K562 (cell line): ENCODE data around the gene C21orf58. TPM values are rescaled to one million over a fixed set of nuclear protein-coding genes. Genes with fewer than 3 reads are reported as not detected.

ENCODE experiments used
- ATAC-seq: fragments of 200-7000 bp; cut with Tn5 transposase; 3 replicates; pipeline ENCODE4 v1.9.1; 2020; ENCODE audit warnings: moderate library complexity
- BruUV-seq: library from RNA; stranded (reverse); fragments of 400-500 nt; replicated peaks from 2 replicates; lab custom pipeline; 2021; lab: Mats Ljungman, UMichigan
- CTCF ChIA-PET: fragments of 300-600 bp; formaldehyde crosslinking; extraction: SDS; loops from one replicate; lab custom pipeline; 2021; ENCODE audit warnings: low intra/inter-chr PET ratio; lab: Yijun Ruan, JAX
- POLR2A ChIA-PET: fragments of 300-600, 350-650 bp; sonication (Branson Sonifier 250); formaldehyde crosslinking; extraction: SDS; loops from one replicate; lab custom pipeline; 2021; ENCODE audit warnings: antibody characterized with exemption, inconsistent platforms; lab: Yijun Ruan, JAX
- DNase-seq, 4 experiments: peaks; one replicate each; pipeline versions ENCODE4 v3.0.0 to v3.0.0-alpha.2; 2011 to 2018; ENCODE audit warnings: low spot score in 3 of 4, mixed read lengths in 3 of 4; ENCODE audit errors: extremely low read depth in 1 of 4
- FAIRE-seq: peaks from 2 replicates; lab custom pipeline; 2011; peaks lifted over from hg19 to GRCh38; lab: Jason Lieb, UNC
- H2AFZ ChIP-seq: 2 replicates; pipeline ENCODE4 v1.6.0; 2011; ENCODE audit warnings: low read depth, low read length, control low read depth, inconsistent platforms
- H3K27ac ChIP-seq: fragments of 200-600 bp; 3 replicates; pipeline ENCODE4 v1.8.0; 2011; ENCODE audit warnings: low read depth, mild to moderate bottlenecking, control low read depth, inconsistent platforms, low read length, moderate library complexity, mixed read lengths; ENCODE audit errors: extremely low read depth
- H3K27me3 ChIP-seq, 2 experiments: fragments of 300-600 bp in 1 of 2; 2 replicates in 1 of 2; 3 replicates in 1 of 2; pipeline versions ENCODE4 v1.6.0 to v1.8.0; 2011; ENCODE audit warnings: inconsistent platforms in 2 of 2, low read length in 2 of 2, mild to moderate bottlenecking in 1 of 2, mixed read lengths in 1 of 2, moderate library complexity in 1 of 2; ENCODE audit not compliant: control insufficient read depth in 2 of 2, insufficient read depth in 2 of 2
- H3K36me3 ChIP-seq: fragments of 300-600 bp; 3 replicates; pipeline ENCODE4 v1.8.0; 2011; ENCODE audit warnings: mild to moderate bottlenecking, low read length, inconsistent platforms; ENCODE audit not compliant: control insufficient read depth, insufficient read depth
- H3K4me1 ChIP-seq, 2 experiments: fragments of 200-600 bp in 1 of 2; replicated peaks in 1 of 2; 2 replicates in 1 of 2; 3 replicates in 1 of 2; pipeline versions ENCODE4 v1.5.1 to v1.8.0; 2011; ENCODE audit warnings: inconsistent platforms in 2 of 2, low read length in 2 of 2, mild to moderate bottlenecking in 1 of 2, mixed read lengths in 1 of 2, moderate library complexity in 1 of 2; ENCODE audit not compliant: control insufficient read depth in 2 of 2, insufficient read depth in 2 of 2
- H3K4me2 ChIP-seq: 2 replicates; pipeline ENCODE4 v1.6.1; 2011; ENCODE audit warnings: low read length, control low read depth, inconsistent platforms, mixed read lengths; ENCODE audit not compliant: insufficient read depth
- H3K4me3 ChIP-seq: fragments of 200-600 bp; sonication (generic), shearing (Covaris generic); 2 replicates; pipeline ENCODE4 v1.5.1; 2016; ENCODE audit warnings: control low read depth, inconsistent platforms
- H3K79me2 ChIP-seq: fragments of 200-600 bp; 3 replicates; pipeline ENCODE4 v1.8.0; 2011; ENCODE audit warnings: low read length, inconsistent platforms; ENCODE audit not compliant: control insufficient read depth, insufficient read depth
- H3K9ac ChIP-seq, 2 experiments: 2 replicates each; pipeline versions ENCODE4 v1.6.0 to v1.6.1; 2011; ENCODE audit warnings: low read depth in 2 of 2, low read length in 2 of 2, control low read depth in 1 of 2, inconsistent platforms in 1 of 2, mild to moderate bottlenecking in 1 of 2, mixed read lengths in 1 of 2; ENCODE audit not compliant: insufficient read depth in 1 of 2
- H3K9me1 ChIP-seq: one replicate; pipeline ENCODE4 v1.6.0; 2011; ENCODE audit warnings: inconsistent platforms, mild to moderate bottlenecking, low read length, moderate library complexity; ENCODE audit not compliant: control insufficient read depth, insufficient read depth
- H3K9me3 ChIP-seq: replicated peaks from 2 replicates; pipeline ENCODE4 v1.5.1; 2011; ENCODE audit warnings: low read depth, low read length, inconsistent platforms; ENCODE audit not compliant: control insufficient read depth, insufficient read depth
- H4K20me1 ChIP-seq: replicated peaks from 2 replicates; pipeline ENCODE4 v1.6.1; 2011; ENCODE audit warnings: low read length, inconsistent platforms, mixed read lengths; ENCODE audit not compliant: control insufficient read depth, insufficient read depth
- CHD4 ChIP-seq: fragments of 200-600 bp; sonication (generic); IDR thresholded peaks from 3 replicates; pipeline ENCODE4 v1.6.1; 2012; ENCODE audit warnings: low read depth, mild to moderate bottlenecking, mixed read lengths, low read length, inconsistent platforms; ENCODE audit not compliant: insufficient read depth, insufficient replicate concordance, poor library complexity, severe bottlenecking
- KLF10 ChIP-seq: fragments of 250-450 bp; sonication (Bioruptor Pico); IDR thresholded peaks from 2 replicates; pipeline ENCODE4 v1.6.1; 2021; ENCODE audit warnings: matching md5 sums
- RBFOX2 ChIP-seq: fragments of 200-400 bp; formaldehyde crosslinking; IDR thresholded peaks from 2 replicates; pipeline ENCODE4 v1.6.1; 2017; ENCODE audit warnings: low read depth, mild to moderate bottlenecking, low read length, moderate library complexity
- SMAD4 ChIP-seq: fragments of 250-450 bp; sonication (Bioruptor Pico); conservative IDR thresholded peaks from 2 replicates; pipeline ENCODE4 v1.8.0; 2021; ENCODE audit warnings: inconsistent platforms, mild to moderate bottlenecking, moderate library complexity
- ZFX ChIP-seq: sonication (generic); formaldehyde crosslinking; IDR thresholded peaks from 2 replicates; pipeline ENCODE4 v1.8.0; 2022; ENCODE audit warnings: mild to moderate bottlenecking, missing genetic modification reagents, moderate library complexity
- ZNF146 ChIP-seq: IDR thresholded peaks from one replicate; pipeline ENCODE4 v1.6.1; 2018; ENCODE audit warnings: missing compliant biosample characterization; ENCODE audit not compliant: unreplicated experiment
- WGBS: fragments of 100-300 bp; shearing (Covaris generic); methylation state at CpG from one replicate; pipeline ENCODE4 v1.1.6; 2016; ENCODE audit warnings: low coverage, mixed read lengths; ENCODE audit not compliant: insufficient coverage; ENCODE audit errors: missing lambda C conversion rate; 5-methylcytosine and 5-hydroxymethylcytosine counted together
- in situ Hi-C: fragments of 300-500 bp; cut with MboI; formaldehyde crosslinking; loops from 4 replicates; pipeline ENCODE4 v1.15.0; 2018; ENCODE audit warnings: inconsistent platforms, mixed read lengths
- intact Hi-C: fragments of 100-400 bp; cut with micrococcal nuclease; formaldehyde crosslinking; loops from 2 replicates; pipeline ENCODE4 v1.14.2; 2022
- polyA plus RNA-seq, 8 experiments: library from polyadenylated mRNA; depleted of rRNA in 4 of 8; stranded (reverse) in 5 of 8; unstranded in 3 of 8; fragments of >200 nt; fragmentation: Nextera tagmentation in 2 of 8; fragmentation: Illumina TruSeq in 1 of 8; extraction: Ambion mirVana in 2 of 8; extraction: Trizol in 1 of 8; gene quantifications; 2 replicates each; pipeline versions ENCODE4 v1.2.1 to v1.2.3, GENCODE V29; 2011 to 2014; ENCODE audit warnings: inconsistent platforms in 1 of 8, missing spikeins in 1 of 8
- total RNA-seq, 7 experiments: library from RNA; depleted of rRNA in 6 of 7; stranded (reverse); fragments of >200 nt in 6 of 7; fragmentation: Illumina TruSeq in 2 of 7; extraction: Trizol in 2 of 7; gene quantifications; 2 replicates each; pipeline versions ENCODE4 v1.2.1 to v1.2.3, GENCODE V29; 2011 to 2021; ENCODE audit warnings: low replicate concordance in 1 of 7
- TF ChIP-seq, protein P1 (sequence below): fragments of 450-650 bp; IDR thresholded peaks from 2 replicates; pipeline ENCODE4 v1.6.1; 2018; ENCODE audit not compliant: partially characterized antibody

C21orf58 gene
- total and polyA plus RNA-seq, 9 of the 15 experiments (the other 6 are each of a cell fraction or from before 2014, with no cell fraction given), result 1.2 to 30.5 (median 12.4) TPM

DNA sequence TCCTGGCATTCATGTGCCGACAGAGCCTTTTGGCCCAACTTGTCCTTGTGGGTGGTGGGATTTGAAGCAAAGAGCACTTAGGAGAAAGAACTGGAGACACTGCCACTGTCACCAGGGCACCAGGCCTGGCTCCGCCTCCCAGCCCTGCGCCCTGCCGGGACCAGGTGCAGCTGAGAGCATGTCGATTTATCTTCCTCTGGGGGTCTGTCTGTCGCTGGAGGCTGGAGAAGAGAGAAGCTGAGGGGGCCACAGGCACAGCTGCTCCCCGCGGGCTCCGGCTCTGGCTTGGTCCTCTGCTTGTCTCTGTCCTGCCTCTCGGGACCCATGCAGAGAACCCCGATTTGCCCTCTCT is 28.5 kb upstream of the C21orf58 start:
- intact Hi-C loops (no loop called here), in situ Hi-C loops (no loop called here)
- ChIA-PET POLR2A (interaction anchor here (0.8 kb wide), 1 partner anchor 12 kb away, joined by 3 read pairs; no protein-coding TSS in a partner anchor), CTCF (no interaction called here)
- DNase-seq (no peak), ATAC-seq (no peak), FAIRE-seq (no peak)
- 94% methylated on average over 11 of the region's 11 CpGs for WGBS
- Histone ChIP-seq H2AFZ (no peak overlapping the region), H4K20me1 (peaks cover 5% of the 10 kb centered on the region), H3K36me3 (peaks cover 98% of the 10 kb centered on the region), H3K79me2 (no peaks in the 10 kb centered on the region), H3K27me3 (no peaks in the 10 kb centered on the region), H3K4me2 (no peak overlapping the region), H3K9me3 (no peaks in the 10 kb centered on the region), H3K9me1 (peaks cover 4% of the 10 kb centered on the region), H3K4me1 (peaks cover 0 to 14% of the 10 kb centered on the region in 2 experiments; a peak in 1 of 5 replicates), H3K4me3 (no peak overlapping the region), H3K9ac (peak overlapping the region in 1 of 2 experiments; percentile 57; a peak in 1 of 4 replicates), H3K27ac (no peak overlapping the region)
- TF ChIP-seq CHD4, result no peak
- no peak for TF ChIP-seq KLF10 (CRISPR knock-in tag)
- 0 out of 2 replicates have a peak, but pooled peaks have one; percentile 13 for TF ChIP-seq RBFOX2
- TF ChIP-seq ZFX, result no peak
- TF ChIP-seq SMAD4 (CRISPR knock-in tag), result no peak
- TF ChIP-seq, protein P1, sequence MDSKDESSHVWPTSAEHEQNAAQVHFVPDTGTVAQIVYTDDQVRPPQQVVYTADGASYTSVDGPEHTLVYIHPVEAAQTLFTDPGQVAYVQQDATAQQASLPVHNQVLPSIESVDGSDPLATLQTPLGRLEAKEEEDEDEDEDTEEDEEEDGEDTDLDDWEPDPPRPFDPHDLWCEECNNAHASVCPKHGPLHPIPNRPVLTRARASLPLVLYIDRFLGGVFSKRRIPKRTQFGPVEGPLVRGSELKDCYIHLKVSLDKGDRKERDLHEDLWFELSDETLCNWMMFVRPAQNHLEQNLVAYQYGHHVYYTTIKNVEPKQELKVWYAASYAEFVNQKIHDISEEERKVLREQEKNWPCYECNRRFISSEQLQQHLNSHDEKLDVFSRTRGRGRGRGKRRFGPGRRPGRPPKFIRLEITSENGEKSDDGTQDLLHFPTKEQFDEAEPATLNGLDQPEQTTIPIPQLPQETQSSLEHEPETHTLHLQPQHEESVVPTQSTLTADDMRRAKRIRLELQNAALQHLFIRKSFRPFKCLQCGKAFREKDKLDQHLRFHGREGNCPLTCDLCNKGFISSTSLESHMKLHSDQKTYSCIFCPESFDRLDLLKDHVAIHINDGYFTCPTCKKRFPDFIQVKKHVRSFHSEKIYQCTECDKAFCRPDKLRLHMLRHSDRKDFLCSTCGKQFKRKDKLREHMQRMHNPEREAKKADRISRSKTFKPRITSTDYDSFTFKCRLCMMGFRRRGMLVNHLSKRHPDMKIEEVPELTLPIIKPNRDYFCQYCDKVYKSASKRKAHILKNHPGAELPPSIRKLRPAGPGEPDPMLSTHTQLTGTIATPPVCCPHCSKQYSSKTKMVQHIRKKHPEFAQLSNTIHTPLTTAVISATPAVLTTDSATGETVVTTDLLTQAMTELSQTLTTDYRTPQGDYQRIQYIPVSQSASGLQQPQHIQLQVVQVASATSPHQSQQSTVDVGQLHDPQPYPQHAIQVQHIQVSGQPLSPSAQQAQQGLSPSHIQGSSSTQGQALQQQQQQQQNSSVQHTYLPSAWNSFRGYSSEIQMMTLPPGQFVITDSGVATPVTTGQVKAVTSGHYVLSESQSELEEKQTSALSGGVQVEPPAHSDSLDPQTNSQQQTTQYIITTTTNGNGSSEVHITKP, result no peak
- no peak for TF ChIP-seq ZNF146 (CRISPR knock-in tag)
- BruUV-seq, result no TSS peak
